Stimulated activated CD4-positive, alpha-beta T cell treated with anti-CD3 and anti-CD28 coated beads, Interleukin-2, amount 100 ng/mL, for 24 hours (primary cell): ENCODE measurements around the gene ZKSCAN2.
A peak's percentile ranks its signal among the peaks of the same experiment; 100 is the strongest.

Experiments
- DNase-seq, 2 donors: peaks; one replicate each; pipeline ENCODE4 v3.0.0-alpha.2; 2020

The ZKSCAN2 gene

DNA sequence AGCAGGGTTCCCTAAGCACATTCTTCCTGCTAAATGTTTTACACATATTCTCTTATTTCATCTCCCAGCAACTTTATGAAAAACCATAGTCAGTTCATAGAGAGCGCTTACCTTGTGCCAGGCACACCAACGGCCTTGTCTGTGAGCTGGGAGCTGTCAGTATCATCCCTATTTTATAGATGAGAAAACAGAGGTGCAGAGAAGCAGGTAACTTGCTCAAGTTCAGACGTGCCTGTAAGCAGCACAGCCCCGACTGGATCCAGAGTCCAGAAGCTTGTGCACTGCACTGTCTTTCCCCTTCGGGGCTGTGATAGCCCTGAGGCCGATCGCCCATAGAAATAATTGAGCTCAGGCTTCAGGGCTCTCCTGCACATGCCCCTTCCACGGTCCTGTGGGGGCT, 34.7 kb downstream of the ZKSCAN2 start:
- no peak for DNase-seq

DNA sequence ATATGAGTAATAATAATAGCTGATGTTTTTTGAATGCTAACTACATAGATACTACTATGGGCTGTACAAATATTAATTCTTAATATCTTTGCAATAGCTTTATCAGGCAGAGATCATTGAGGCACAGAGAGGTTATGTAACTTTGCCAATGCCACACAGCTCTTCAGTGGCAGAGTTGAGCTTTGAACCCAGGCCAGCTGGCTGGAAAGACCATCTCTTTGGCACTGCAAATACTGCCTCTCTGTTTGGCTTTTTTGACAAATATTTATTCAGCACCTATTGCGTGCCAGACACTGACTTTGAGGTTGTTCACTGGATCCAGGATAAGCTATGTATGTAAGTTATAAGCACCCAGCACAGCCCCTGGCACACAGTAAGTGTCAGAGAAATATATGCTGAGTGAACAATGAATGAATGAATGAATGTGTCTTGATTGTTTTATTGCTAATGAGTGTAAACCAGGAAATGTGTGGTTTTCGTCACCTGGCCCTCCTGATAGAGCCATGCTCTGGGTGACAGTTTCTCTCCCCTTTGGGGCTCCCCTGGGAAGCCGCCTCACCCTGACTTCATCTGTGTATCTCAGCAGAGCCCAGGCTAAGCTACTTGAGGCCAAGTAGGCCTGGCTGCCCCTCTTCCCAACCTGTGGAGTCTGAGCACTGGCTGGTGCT, 38.4 kb downstream of the ZKSCAN2 start:
- no peak for DNase-seq

DNA sequence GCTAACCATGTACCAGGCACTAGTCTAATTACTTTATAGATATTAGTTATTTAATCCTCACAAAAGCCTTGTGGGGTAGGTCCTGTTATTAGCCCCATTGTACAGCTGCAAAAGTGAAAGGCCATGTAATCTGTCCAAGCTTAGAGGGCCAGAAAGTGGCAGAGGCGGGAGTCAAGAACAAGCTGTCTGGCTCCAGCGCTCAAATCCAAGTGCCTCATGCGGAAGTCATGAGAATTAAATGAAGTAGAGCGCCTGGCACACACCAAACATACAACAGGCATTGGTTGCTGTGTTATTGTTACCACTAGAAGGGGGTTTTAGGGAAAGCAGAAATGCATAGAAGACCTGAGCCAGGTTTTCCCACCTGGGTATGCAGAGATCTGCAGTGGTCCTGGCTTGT, 39.7 kb downstream of the ZKSCAN2 start:
- no peak for DNase-seq

DNA sequence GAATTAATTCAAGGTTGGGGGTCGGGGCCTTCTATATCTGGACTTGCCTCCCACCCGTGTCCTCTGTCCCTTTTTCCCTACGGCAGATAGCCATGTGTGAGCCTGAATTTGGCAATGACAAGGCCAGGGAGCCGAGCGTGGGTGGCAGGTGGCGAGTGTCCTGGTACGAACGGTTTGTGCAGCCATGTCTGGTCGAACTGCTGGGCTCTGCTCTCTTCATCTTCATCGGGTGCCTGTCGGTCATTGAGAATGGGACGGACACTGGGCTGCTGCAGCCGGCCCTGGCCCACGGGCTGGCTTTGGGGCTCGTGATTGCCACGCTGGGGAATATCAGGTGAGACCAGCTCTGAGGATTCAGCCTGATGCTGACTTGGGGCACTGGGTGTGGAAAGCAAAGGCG, 40.5 kb downstream of the ZKSCAN2 start:
- no peak for DNase-seq

DNA sequence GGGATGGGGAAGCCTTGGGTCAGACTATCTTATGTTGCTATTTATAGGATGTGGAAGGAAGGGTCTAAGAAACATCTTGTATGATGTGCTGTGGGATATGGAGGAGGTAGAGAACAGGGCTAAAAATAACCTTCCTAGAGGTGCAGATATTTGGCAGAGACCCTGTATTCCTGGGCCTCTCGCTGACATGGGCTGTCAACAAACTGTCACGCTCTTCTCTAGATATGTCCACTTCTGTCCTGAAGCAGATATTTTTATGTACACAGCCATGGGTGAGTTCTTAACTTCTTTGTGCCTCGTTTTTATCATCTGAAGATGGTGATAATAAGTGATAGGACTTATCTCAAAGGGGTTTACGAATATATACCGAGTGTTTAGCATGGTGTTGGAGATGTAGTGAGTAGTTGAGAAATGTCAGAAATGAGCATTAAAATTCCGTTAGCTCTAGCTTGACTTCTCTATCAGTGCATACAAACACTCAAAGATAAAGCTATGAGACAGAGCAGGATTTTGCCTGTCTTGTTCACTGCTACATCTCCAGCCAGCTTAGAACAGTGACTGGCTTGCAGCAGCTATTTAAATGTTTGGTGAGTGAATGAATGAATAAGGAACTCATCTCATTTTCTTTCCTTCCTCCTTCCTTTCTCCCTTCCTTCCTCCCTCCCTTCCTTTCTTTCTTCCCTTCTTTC, 43.8 kb downstream of the ZKSCAN2 start:
- no peak for DNase-seq

DNA sequence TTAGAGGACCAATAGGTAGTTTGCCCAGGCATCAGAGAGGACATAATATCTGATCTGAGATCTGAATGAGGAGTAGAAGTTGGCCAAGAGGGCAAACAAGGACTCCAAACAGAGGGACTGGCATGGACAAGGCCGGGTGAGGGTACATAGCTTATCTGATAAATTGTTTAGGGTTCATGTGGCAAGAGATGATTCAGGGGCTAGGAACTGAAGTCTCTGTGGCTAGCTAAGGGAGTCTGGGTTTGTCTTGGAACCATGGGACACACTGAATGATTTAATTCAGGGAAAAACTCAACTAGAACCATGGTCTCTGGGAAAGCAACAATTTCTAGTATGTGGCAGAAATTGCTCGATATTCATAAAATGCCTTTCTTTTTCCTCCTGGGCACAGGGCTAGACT, 45.0 kb downstream of the ZKSCAN2 start:
- no peak for DNase-seq

DNA sequence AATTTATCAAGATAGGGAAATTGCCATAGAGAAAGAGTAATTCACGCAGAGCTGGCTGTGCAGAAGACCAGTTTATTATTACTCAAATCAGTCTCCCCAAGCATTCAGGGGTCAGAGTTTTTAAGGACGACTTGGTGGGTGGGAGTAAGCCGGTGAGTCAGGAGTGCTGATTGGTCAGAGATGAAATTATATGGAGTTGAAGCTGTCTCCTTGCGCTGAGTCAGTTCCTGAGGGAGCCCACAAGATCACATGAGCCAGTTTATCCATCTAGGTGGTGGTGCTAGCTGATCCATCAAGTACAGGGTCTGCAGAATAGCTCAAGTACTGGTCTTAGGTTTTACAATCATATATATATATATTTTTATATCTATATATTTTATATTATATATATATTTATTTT, 46.9 kb downstream of the ZKSCAN2 start:
- peak in 1 of 2 donors; percentile 5 for DNase-seq

DNA sequence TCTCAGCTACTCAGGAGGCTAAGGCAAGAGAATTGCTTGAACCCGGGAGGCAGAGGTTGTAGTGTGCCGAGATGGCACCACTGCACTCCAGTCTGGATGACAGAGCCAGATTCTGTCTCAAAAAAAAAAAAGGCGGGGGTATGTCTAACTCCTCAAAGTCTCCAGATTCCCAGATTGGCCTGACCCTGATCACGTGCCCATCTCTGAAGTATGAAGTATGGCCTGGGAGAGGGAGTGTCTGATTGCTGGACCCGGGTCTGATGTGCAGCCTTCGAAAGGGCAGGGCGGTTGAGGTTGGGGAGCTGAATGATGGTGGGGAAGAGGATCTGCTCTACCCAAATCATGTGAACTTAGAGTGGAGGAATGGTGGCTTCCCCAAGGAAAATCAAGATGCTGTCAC, 58.2 kb downstream of the ZKSCAN2 start:
- no peak for DNase-seq

DNA sequence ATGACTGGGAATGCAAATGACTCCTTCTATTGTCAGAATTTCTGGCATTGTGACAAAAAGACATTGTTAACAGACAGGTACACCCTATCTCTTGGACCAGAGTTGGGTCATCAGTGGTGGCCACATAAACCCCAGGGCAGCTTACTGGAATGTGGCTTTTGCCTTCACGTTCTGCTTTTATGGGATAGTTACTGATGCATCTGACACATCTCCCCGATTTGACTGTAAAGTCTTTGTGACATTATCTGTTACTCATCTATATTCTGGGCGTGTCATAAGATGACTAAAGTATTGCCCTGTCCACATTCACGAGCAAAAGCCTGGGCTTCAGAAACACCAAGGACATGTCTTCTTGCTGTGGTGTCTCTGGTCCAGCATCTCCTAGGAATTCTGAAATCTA, 59.6 kb downstream of the ZKSCAN2 start:
- DNase-seq: no peak

DNA sequence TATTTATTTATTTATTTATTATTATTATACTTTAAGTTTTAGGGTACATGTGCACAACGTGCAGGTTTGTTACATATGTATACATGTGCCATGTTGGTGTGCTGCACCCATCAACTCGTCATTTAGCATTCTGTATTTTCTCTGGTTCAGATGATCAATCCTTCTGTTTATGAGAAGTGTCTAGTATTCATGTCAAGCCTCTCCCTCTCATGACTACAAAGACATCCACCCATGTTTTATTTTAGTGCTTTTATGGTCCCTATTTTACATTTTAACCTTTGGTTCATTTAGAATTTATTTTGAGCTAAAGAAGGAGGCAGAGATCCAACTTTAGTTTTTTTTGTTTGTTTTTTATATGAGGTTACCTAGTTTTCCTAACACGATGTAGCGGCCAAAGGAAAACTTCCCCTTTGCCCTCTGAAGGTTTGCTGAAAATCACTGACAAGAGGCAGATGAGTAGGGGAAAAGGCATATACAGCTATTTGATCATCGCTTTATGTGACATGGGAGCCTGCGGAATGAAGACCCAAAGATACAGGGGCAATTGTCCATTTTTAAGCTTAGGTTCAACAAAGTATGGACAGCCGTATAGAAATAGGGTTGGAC, 63.3 kb downstream of the ZKSCAN2 start:
- DNase-seq: no peak

DNA sequence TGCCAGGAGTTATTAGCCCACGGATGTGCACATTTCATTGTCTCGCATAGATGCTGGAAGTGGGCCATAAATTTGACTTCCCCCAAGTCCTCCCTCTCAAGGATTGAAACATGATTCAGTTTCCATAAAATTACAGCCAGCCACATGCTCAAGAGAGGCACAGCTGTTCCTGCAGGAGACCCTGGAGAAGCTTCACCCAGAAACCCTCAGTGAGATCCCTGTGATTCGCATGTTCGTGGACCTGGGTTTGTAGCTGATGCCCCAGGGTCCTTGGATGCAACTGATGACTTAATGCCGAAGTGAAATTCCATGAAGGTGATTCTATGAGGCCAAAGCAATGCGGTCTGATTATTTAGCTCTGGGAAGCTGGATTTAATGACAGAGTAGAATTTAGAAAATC, 65.5 kb downstream of the ZKSCAN2 start:
- no peak for DNase-seq

DNA sequence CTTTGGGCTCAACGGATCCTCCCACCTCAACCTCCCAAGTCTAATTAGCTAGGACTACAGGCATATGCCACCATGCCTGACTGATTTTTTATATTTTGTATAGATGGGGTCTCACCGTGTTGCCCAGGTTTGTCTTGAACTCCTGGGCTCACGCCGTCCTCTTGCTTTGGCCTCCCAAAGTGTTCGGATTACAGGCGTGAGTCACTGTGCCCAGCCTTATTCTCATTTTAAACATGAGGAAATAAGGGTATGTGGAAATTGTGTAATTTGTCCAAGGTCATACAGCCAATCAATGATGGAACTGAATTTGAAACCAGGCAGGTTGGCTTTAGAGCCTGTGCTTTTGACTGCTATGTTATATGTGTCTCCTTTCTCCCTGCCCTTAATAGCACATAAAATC, 68.3 kb downstream of the ZKSCAN2 start:
- DNase-seq: no peak

DNA sequence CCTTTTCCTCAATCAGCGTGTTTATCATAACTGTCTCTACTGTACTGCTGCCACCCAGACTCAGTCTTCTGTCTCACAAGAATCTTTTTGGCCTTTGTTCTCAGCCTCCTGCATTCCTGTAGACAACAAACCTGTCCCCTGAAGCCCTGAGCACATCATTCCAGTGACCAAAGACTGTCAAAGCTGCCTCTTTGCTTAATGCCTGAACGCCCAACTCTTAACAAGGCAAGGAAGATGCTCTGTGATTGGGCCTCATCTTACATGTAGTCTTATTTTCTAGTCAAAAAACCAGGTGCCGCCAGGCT, 70.2 kb downstream of the ZKSCAN2 start:
- no peak for DNase-seq
